Activated naive CD4-positive, alpha-beta T cell treated with anti-CD3 and anti-CD28 coated beads, Interleukin-2, amount 50 U/mL, for 24 hours (primary cell): ENCODE results near the gene ODAD4.
"Not testable (repeated sequence)": the region's sequence is repeated elsewhere in the genome, so short reads cannot be mapped to it uniquely, and the experiment has no call there.

Experiments
- H3K27ac Mint-ChIP-seq: one replicate; pipeline ENCODE4 v1.8.0; 2021; ENCODE audit warnings: mild to moderate bottlenecking, mixed read lengths
- H3K27me3 Mint-ChIP-seq: one replicate; pipeline ENCODE4 v1.8.0; 2021; ENCODE audit warnings: mixed read lengths
- H3K36me3 Mint-ChIP-seq: one replicate; pipeline ENCODE4 v1.8.0; 2021; ENCODE audit warnings: mixed read lengths
- H3K4me1 Mint-ChIP-seq: one replicate; pipeline ENCODE4 v1.8.0; 2021; ENCODE audit warnings: mixed read lengths
- H3K4me3 Mint-ChIP-seq: one replicate; pipeline ENCODE4 v1.8.0; 2021; ENCODE audit warnings: mild to moderate bottlenecking, mixed read lengths
- H3K9me3 Mint-ChIP-seq: one replicate; pipeline ENCODE4 v1.8.0; 2021; ENCODE audit warnings: mixed read lengths

ODAD4 gene

DNA sequence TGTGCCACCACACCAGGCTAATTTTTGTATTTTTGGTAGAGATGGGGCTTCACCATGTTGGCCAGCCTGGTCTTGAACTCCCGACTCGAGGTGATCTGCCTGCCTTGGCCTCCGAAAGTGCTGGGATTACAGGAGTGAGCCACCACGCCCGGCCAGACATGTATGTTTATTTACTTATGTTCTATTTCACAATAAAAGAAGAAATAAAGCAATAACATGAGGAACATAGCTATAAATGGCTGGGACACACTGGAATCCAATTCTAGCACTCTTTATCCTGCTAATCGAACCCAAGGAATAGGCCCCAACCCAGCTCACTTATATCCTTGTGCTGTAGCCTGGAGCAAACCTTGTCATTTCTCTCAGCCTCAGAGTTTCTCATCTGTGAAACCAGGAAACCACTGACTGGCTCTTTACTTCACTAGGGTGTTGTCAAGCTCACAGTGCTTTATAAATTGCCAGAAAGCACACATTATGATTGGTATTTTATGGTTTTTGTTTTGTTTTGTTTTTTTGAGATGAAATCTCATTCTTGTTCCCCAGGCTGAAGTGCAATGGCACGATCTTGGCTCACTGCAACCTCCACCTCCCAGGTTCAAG, 4.3 kb upstream of the ODAD4 start:
- H3K9me3 Mint-ChIP-seq, result no peaks in the 10 kb centered on the region
- H3K4me1 Mint-ChIP-seq, result peaks cover 19% of the 10 kb centered on the region
- H3K36me3 Mint-ChIP-seq, result peaks cover 2% of the 10 kb centered on the region
- H3K27me3 Mint-ChIP-seq, result no peaks in the 10 kb centered on the region
- H3K4me3 Mint-ChIP-seq, result no peak overlapping the region
- H3K27ac Mint-ChIP-seq, result no peak overlapping the region

GRCh38 chr17:41928693-41929251, 1.6 kb upstream of the ODAD4 start:
- H3K4me1 Mint-ChIP-seq, result peaks cover 24% of the 10 kb centered on the region
- H3K4me3 Mint-ChIP-seq, result peak overlapping the region; percentile 98
- no peak overlapping the region for H3K27ac Mint-ChIP-seq
- H3K9me3 Mint-ChIP-seq, result no peaks in the 10 kb centered on the region
- H3K36me3 Mint-ChIP-seq, result peaks cover 2% of the 10 kb centered on the region
- no peaks in the 10 kb centered on the region for H3K27me3 Mint-ChIP-seq

DNA sequence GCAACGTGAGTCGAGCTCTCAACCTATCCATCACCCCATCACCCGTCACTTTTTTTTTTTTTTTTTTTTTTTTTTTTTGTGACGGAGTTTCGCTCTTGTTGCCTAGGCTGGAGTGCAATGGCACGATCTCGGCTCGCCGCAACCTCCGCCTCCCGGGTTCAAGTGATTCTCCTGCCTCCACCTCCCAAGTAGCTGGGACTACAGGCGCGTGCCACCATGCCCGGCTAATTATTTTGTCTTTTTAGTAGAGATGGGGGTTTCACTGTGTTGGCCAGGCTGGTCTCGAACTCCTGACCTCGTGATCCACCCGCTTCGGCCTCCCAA, 378 bp downstream of the ODAD4 start:
- not testable (repeated sequence) for H3K36me3 Mint-ChIP-seq, H3K9me3 Mint-ChIP-seq, H3K27me3 Mint-ChIP-seq
- H3K4me1 Mint-ChIP-seq, result peaks cover 24% of the 10 kb centered on the region
- H3K4me3 Mint-ChIP-seq, result peak overlapping the region; percentile 98
- H3K27ac Mint-ChIP-seq, result peak overlapping the region; percentile 96

DNA sequence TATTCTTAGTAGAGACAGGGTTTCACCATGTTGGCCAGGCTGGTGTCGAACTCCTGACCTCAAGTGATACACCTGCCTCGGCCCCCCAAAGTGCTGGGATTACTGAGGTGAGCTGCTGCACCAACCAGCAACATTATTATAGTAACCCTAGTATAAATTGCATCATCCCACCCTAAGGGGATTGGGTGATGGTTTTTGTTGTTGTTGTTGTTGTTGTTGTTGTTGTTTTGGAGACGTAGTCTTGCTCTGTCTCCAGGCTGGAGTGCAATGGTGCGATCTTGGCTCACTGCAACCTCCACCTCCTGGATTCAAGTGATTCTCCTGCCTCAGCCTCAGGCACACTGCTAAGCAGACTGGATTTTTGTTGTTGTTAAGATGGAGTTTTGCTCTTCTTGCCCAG, 1.3 kb downstream of the ODAD4 start:
- not testable (repeated sequence) for H3K4me3 Mint-ChIP-seq, H3K27me3 Mint-ChIP-seq, H3K36me3 Mint-ChIP-seq, H3K27ac Mint-ChIP-seq, H3K9me3 Mint-ChIP-seq
- H3K4me1 Mint-ChIP-seq, result peaks cover 24% of the 10 kb centered on the region

DNA sequence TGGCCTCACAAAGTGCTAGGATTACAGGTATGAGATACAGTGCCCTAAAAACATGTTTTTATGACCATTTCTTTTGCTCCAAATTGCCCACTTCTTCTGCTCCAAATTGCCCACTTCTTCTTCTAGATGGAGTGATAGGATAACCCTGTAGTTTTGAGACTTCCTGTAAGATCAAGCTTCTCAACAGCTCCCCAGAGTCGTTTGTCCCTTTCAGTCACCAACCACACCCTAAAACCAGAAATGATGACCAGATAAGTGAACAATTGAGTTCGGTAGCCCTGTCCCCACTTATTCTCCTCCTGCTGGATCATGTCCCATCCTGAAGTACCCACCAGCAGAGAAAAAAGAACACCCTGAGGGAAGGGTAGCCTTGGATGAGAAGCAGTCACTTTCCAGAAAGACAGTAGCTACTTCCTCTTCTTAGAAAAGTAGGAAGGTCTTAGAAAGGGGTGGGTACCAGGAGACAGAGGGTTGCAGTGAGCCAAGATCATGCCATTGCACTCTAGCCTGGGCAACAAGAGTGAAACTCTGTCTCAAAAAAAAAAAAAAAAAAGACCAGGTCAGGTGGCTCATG, 2.5 kb downstream of the ODAD4 start:
- Mint-ChIP-seq H3K27ac (no peak overlapping the region), H3K4me3 (no peak overlapping the region), H3K27me3 (no peaks in the 10 kb centered on the region), H3K36me3 (peaks cover 2% of the 10 kb centered on the region), H3K9me3 (no peaks in the 10 kb centered on the region), H3K4me1 (peaks cover 24% of the 10 kb centered on the region)

DNA sequence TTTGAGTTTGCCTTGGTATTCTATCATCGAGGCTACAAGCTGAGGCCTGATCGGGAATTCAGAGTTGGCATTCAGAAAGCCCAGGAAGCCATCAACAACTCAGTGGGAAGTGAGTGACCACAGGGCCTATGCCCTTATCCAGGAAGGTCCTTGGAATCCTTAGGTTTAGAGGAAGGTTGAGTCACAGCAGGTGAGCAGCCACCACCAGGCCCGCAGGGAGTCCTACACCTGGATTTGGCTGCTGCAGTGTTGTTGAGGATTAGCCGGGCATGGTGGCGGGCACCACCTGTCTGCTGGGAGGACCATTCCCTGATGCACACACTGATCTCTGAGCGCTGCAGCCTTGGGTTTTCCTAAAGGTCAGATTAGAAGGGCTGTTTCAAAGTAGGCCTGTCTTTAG, 5.2 kb downstream of the ODAD4 start:
- H3K4me1 Mint-ChIP-seq, result peaks cover 6% of the 10 kb centered on the region
- no peak overlapping the region for H3K4me3 Mint-ChIP-seq
- H3K27me3 Mint-ChIP-seq, result no peaks in the 10 kb centered on the region
- H3K36me3 Mint-ChIP-seq, result no peaks in the 10 kb centered on the region
- H3K9me3 Mint-ChIP-seq, result no peaks in the 10 kb centered on the region
- H3K27ac Mint-ChIP-seq, result no peak overlapping the region

GRCh38 chr17:41937970-41938954, 7.8 kb downstream of the ODAD4 start:
- Mint-ChIP-seq H3K27me3 (no peaks in the 10 kb centered on the region), H3K9me3 (no peaks in the 10 kb centered on the region), H3K36me3 (no peaks in the 10 kb centered on the region), H3K27ac (no peak overlapping the region), H3K4me1 (no peaks in the 10 kb centered on the region), H3K4me3 (no peak overlapping the region)

DNA sequence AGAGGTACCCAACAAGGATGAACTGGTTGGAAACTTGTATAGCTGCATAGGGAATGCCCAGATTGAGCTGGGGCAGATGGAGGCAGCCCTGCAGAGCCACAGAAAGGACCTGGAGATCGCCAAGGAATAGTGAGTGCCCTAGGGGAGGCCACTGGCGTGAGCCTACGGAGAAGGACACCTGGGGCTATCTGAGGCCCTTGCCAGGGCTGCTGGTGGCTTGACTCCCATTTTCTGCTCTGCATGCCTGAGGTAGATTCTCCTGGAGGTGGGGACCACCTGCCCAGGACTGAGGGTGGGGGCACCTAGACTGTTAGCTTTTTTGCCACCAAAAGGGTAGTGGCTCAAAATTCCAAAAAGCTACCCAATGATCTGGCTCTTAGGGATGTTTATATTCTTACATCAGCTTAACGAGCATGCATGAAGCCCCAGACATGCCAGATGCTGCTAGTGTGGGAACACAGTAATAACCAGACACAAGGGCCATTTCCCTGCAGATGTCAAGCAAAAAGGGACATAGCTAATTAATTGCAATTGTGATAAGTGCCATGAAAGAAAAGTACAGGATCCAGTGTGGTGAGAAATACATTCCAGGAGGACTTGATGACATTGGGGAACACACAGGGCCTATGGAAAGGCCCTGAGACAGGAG, 8.8 kb downstream of the ODAD4 start:
- Mint-ChIP-seq H3K9me3 (no peaks in the 10 kb centered on the region), H3K27ac (no peak overlapping the region), H3K36me3 (no peaks in the 10 kb centered on the region), H3K4me1 (no peaks in the 10 kb centered on the region), H3K27me3 (no peaks in the 10 kb centered on the region), H3K4me3 (no peak overlapping the region)

- Mint-ChIP-seq H3K36me3 (no peaks in the 10 kb centered on the region), H3K4me1 (no peaks in the 10 kb centered on the region), H3K4me3 (no peak overlapping the region), H3K27me3 (no peaks in the 10 kb centered on the region), H3K9me3 (no peaks in the 10 kb centered on the region), H3K27ac (no peak overlapping the region)
Observed at GRCh38 chr17:41939693-41940090, 9.3 kb downstream of the ODAD4 start.

DNA sequence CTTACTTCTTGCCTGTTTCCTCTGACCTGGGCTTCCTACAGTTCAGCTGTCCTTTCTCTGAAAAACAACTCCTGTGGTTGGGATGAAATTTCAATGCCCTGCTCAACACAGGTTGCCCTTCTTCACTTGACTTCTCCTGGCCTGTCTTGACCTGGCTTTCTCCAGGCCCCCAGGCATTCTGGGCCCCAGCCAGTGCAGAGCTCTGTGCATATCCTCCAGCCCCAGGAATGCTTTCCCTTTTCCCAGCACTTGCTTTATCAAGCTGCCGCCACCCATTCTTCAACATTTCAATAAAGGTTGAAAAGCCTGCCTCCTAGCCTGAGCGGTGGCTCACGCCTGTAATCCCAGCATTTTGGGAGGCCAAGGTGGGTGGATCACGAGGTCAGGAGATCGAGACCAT, 10.8 kb downstream of the ODAD4 start:
- no peaks in the 10 kb centered on the region for H3K4me1 Mint-ChIP-seq
- no peaks in the 10 kb centered on the region for H3K9me3 Mint-ChIP-seq
- no peaks in the 10 kb centered on the region for H3K36me3 Mint-ChIP-seq

GRCh38 chr17:41942626-41943373, 12.4 kb downstream of the ODAD4 start:
- no peaks in the 10 kb centered on the region for H3K27me3 Mint-ChIP-seq
- no peaks in the 10 kb centered on the region for H3K36me3 Mint-ChIP-seq
- no peak overlapping the region for H3K4me3 Mint-ChIP-seq
- H3K9me3 Mint-ChIP-seq, result no peaks in the 10 kb centered on the region
- H3K27ac Mint-ChIP-seq, result no peak overlapping the region
- H3K4me1 Mint-ChIP-seq, result no peaks in the 10 kb centered on the region

More for the DNA sequence above, 10.8 kb downstream of the ODAD4 start:
- no peak overlapping the region for H3K27ac Mint-ChIP-seq
- H3K4me3 Mint-ChIP-seq, result no peak overlapping the region
- no peaks in the 10 kb centered on the region for H3K27me3 Mint-ChIP-seq

DNA sequence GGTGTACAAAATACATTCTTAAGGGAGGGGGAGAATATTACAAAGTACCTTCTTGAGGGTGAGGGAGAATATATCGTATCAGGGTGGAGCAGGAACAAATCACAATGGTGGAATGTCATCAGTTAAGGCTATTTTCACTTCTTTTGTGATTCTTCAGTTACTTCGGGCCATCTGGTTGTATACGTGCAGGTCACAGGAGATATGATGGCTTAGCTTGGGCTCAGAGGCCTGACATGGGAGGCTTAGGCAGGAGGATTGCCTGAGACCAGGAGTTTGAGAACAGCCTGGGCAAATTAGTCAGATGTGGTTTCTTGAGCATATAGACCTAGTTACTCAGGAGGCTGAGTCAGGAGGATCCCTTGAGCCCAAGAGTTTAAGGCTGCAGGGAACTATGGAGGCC, 13.1 kb downstream of the ODAD4 start:
- Mint-ChIP-seq H3K27ac (no peak overlapping the region), H3K4me3 (no peak overlapping the region), H3K27me3 (no peaks in the 10 kb centered on the region), H3K36me3 (no peaks in the 10 kb centered on the region), H3K9me3 (no peaks in the 10 kb centered on the region), H3K4me1 (no peaks in the 10 kb centered on the region)

GRCh38 chr17:41944943-41945342, 14.5 kb downstream of the ODAD4 start:
- Mint-ChIP-seq H3K36me3 (no peaks in the 10 kb centered on the region), H3K4me1 (no peaks in the 10 kb centered on the region), H3K27ac (no peak overlapping the region), H3K4me3 (no peak overlapping the region), H3K27me3 (no peaks in the 10 kb centered on the region), H3K9me3 (no peaks in the 10 kb centered on the region)

DNA sequence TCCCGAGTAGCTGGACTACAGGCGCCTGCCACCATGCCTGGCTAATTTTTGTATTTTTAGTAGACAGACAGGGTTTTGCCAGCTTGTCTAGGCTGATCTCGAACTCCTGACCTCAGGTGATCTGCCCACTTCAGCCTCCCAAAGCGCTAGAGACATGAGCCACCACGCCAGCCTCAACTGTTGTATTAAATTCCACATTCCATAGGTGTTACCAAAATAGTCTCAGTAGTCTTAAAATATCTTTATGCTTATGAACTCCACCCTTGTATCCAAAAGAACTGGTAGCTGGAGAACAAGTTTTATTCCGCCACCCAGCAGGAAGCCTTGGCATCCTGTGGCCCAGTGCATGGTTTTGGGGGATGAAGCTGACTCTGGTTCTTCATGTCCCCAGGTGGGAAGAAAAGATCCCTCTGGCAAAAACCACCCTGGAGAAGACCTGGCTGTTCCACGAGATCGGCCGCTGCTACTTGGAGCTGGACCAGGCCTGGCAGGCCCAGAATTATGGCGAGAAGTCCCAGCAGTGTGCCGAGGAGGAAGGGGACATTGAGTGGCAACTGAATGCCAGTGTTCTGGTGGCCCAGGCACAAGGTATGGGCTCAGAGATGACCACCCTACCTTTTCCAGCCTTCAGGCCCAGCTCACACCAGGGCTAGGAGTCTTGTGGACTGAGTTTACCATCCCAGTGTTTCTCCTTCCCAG, 18.5 kb downstream of the ODAD4 start:
- H3K9me3 Mint-ChIP-seq, result no peaks in the 10 kb centered on the region
- H3K4me1 Mint-ChIP-seq, result no peaks in the 10 kb centered on the region

DNA sequence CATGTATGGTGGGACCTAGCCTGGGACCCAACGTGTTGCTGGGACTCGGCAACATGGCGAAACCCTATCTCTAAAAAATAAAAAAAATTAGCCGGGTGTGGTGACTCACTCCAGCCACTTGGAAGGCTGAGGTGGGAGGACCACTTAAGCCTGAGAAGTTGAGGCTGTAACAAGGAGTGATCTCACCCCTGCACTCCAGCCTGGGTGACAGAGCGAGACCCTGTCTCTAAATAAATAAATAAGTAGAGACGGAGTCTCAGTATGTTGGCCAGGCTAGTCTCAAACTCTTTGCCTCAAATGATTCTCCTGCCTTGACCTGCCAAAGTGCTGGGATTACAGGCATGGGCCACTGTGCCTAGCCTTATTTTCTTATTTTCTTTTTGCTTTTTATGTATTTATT, 26.1 kb downstream of the ODAD4 start:
- H3K9me3 Mint-ChIP-seq, result no peaks in the 10 kb centered on the region
- H3K27ac Mint-ChIP-seq, result no peak overlapping the region
- H3K36me3 Mint-ChIP-seq, result no peaks in the 10 kb centered on the region
- H3K27me3 Mint-ChIP-seq, result no peaks in the 10 kb centered on the region
- H3K4me1 Mint-ChIP-seq, result no peaks in the 10 kb centered on the region
- no peak overlapping the region for H3K4me3 Mint-ChIP-seq

More for the DNA sequence above, 18.5 kb downstream of the ODAD4 start:
- Mint-ChIP-seq H3K4me3 (no peak overlapping the region), H3K27ac (no peak overlapping the region), H3K27me3 (no peaks in the 10 kb centered on the region), H3K36me3 (no peaks in the 10 kb centered on the region)
